HUES48 (cell line): ENCODE data around the gene ZFP36L2.
A peak's percentile ranks its signal among the peaks of the same experiment; 100 is the strongest.

ENCODE experiments used
- H3K27ac ChIP-seq: one replicate; pipeline ENCODE4 v1.7.0; 2013; ENCODE audit warnings: low read depth, low read length, inconsistent platforms
- H3K27me3 ChIP-seq: 2 replicates; pipeline ENCODE4 v1.6.1; 2013; ENCODE audit warnings: mild to moderate bottlenecking, low read length; ENCODE audit not compliant: control insufficient read depth, insufficient read depth
- H3K36me3 ChIP-seq: 2 replicates; pipeline ENCODE4 v1.6.1; 2013; ENCODE audit warnings: low read length; ENCODE audit not compliant: control insufficient read depth, insufficient read depth
- H3K4me1 ChIP-seq: 2 replicates; pipeline ENCODE4 v1.6.1; 2013; ENCODE audit warnings: mild to moderate bottlenecking, low read length; ENCODE audit not compliant: control insufficient read depth, insufficient read depth
- H3K4me3 ChIP-seq: 2 replicates; pipeline ENCODE4 v1.5.1; 2013; ENCODE audit warnings: mild to moderate bottlenecking, low read depth, low read length
- H3K9ac ChIP-seq: 2 replicates; pipeline ENCODE4 v1.6.1; 2013; ENCODE audit warnings: mild to moderate bottlenecking, low read depth, low read length, moderate library complexity
- H3K9me3 ChIP-seq: 2 replicates; pipeline ENCODE4 v1.6.1; 2013; ENCODE audit warnings: low read length; ENCODE audit not compliant: control insufficient read depth, insufficient read depth

Gene ZFP36L2

DNA sequence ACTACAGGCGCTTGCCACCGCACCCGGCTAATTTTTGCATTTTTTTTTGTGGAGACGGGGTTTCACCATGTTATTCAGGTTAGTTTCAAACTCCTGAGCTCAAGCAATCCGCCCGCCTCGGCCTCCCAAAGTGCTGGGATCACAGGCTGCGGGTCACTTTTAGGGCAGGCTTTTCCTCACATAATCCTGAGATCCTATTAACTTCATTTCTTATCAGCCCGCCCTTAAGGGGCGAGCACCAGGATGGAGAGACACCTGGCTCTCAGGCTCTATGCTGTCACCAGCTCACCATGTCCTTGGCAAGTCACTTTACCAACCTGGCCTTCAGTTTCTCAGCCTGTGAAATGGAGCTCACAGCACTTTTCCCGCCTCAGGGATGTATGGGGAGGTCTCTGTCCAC, 23.0 kb downstream of the ZFP36L2 start:
- H3K4me1 ChIP-seq = peaks cover 12% of the 10 kb centered on the region
- no peak overlapping the region for H3K9ac ChIP-seq
- H3K27ac ChIP-seq = no peak overlapping the region
- H3K27me3 ChIP-seq = no peaks in the 10 kb centered on the region
- no peaks in the 10 kb centered on the region for H3K9me3 ChIP-seq
- H3K36me3 ChIP-seq = no peaks in the 10 kb centered on the region
- H3K4me3 ChIP-seq = no peak overlapping the region

DNA sequence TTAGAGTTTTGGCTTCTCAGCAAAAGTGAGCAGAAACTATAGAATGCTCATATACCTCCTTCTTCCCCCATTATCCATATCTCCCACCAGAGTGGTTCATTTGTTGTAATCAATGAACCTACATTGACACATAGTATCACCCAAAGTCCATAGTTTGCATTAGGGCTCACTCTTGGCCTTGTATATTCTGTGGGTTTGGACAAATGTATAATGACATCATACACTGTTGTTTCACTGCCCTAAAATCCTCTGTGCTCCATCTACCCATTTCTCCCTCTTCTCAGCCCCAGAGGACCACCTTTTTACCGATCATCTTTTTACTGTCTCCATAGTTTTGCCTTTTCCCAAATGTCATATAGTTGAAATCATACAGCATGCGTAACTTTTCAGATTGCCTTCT, 24.1 kb downstream of the ZFP36L2 start:
- no peaks in the 10 kb centered on the region for H3K9me3 ChIP-seq
- no peak overlapping the region for H3K4me3 ChIP-seq
- no peak overlapping the region for H3K27ac ChIP-seq
- no peak overlapping the region for H3K9ac ChIP-seq
- no peaks in the 10 kb centered on the region for H3K27me3 ChIP-seq
- no peaks in the 10 kb centered on the region for H3K36me3 ChIP-seq
- peaks cover 9% of the 10 kb centered on the region for H3K4me1 ChIP-seq

DNA sequence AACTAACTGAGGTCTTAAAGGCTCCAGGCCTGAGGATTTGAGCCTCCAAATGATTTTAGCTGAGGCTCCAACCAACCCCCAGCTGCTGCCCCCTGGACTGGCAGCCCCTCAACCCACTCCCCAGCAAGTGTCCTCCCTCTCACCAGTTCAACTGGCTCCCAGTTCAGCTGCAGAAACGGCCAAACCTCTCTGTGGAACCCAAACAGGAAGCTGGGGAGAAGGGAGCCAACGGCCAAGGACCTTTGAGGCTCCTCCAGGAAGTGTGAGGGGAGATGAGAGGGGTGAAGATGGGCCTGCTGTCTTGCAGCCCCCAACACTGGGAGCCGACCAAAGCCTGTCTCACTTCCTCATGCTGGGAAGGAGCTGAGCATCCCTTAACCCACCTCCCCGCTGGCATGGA, 24.9 kb downstream of the ZFP36L2 start:
- no peak overlapping the region for H3K4me3 ChIP-seq

DNA sequence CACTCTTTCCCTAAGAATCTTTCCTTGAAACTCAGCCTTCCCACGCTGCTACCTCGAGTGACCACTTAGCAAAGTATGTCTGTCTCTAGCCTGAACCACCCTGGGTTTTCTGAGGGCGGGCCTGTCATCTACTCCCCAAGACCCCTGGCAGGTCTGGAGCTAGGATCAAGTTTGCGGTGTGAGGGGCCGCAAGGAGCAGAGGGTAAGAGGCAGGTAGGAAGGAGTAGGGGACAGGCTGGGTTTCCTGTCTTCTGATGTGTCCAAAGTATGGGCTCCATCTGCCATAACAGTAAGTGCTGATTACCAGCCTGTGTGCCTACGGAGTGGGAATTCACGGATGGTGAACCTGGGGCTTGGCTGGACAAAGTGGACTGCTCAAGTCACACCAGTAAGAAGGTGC, 25.4 kb downstream of the ZFP36L2 start:
- no peak overlapping the region for H3K27ac ChIP-seq
- no peak overlapping the region for H3K4me3 ChIP-seq
- H3K27me3 ChIP-seq = no peaks in the 10 kb centered on the region
- peaks cover 11% of the 10 kb centered on the region for H3K4me1 ChIP-seq
- no peaks in the 10 kb centered on the region for H3K36me3 ChIP-seq
- H3K9ac ChIP-seq = no peak overlapping the region
- no peaks in the 10 kb centered on the region for H3K9me3 ChIP-seq

More for the DNA sequence above, 24.9 kb downstream of the ZFP36L2 start:
- no peaks in the 10 kb centered on the region for H3K9me3 ChIP-seq
- H3K36me3 ChIP-seq = no peaks in the 10 kb centered on the region
- no peak overlapping the region for H3K27ac ChIP-seq
- H3K27me3 ChIP-seq = no peaks in the 10 kb centered on the region
- H3K9ac ChIP-seq = no peak overlapping the region
- H3K4me1 ChIP-seq = peaks cover 11% of the 10 kb centered on the region

DNA sequence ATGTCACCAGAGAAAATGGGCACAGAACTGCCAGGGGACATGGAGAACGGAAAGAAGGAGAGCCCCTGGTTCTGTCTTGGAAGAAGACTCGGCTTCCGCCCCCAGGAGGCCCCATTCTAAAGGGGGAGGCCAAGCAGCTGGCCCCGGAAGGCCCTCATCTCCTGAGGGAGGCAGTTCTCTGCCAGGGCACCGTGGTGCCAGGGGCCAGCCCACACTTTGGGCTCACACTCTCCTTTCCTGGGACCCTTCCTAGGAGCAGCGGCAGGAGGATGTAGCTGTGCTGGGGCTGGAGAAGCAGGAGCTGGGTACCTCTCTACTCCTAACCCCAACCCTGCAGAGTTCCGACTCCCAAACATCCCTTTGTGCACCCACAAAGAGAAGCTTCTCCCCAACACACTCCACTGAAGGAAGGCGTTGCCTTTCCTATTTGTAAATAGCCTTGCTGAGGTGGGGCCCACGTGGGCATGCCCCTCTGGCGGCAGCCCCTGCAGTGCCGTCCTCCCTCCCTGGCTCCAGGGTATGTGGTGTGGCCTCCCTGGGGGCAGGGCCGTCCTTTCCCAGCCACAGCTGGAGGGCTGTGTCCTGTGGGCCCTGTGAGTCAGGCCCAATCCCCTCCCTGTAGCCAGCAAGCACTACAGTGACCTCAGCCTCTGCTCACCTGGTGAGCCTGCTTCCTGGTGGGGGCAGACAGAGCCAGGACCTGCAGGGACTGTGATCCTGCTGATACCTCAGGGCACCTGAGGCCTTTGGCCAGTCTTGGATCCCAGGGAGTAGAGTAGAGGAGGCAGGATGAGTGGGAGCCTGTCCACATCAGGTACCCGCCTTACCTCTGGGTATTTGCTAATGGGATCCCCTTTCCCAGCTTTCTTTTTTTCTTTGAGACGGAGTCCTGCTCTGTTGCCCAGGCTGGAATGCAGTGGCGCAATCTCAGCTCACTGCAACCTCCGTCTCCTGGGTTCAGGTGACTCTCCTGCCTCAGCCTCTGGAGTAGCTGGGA, 26.6 kb downstream of the ZFP36L2 start:
- H3K27ac ChIP-seq = no peak overlapping the region
- H3K4me1 ChIP-seq = peaks cover 11% of the 10 kb centered on the region
- no peaks in the 10 kb centered on the region for H3K27me3 ChIP-seq
- H3K4me3 ChIP-seq = no peak overlapping the region
- H3K9me3 ChIP-seq = no peaks in the 10 kb centered on the region
- no peaks in the 10 kb centered on the region for H3K36me3 ChIP-seq
- H3K9ac ChIP-seq = no peak overlapping the region

DNA sequence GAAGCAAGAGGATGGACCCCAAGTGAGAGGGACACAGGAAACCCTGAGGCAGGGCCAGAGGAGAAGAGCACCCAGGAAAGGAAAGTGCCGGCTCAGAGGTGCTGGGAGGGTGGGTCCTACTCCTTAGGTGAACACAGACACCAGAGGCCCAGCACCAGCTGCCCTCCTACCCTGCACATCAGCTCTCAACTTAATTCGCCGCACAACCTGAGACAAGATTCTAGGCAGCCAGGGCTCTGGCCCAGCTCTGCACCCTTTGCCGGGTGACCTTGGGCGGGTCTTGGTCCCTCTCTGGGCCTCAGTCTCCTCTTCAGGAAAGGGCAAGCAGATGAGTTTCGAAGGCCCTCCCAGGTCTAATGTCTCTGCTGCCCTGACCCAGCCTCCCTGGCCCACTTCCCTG, 28.1 kb downstream of the ZFP36L2 start:
- Histone ChIP-seq H3K27ac (no peak overlapping the region), H3K4me1 (peaks cover 14% of the 10 kb centered on the region), H3K27me3 (no peaks in the 10 kb centered on the region), H3K4me3 (no peak overlapping the region), H3K9ac (no peak overlapping the region), H3K36me3 (no peaks in the 10 kb centered on the region), H3K9me3 (no peaks in the 10 kb centered on the region)

DNA sequence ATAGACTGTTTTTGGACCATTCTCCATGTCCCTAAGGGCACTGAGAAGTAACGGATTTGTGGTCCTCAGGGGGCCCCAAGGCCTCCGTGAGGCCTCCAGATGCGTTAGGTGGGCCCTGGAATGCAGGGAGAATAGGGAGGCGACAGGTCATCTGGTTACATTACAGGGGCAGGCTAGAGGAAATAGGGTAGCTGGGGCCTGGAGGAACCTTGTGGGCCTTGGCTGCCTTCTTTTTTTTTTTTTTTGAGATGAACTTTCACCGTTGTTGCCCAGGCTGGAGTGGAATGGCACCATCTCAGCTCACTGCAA, 28.9 kb downstream of the ZFP36L2 start:
- Histone ChIP-seq H3K36me3 (no peaks in the 10 kb centered on the region), H3K9ac (no peak overlapping the region), H3K4me1 (peaks cover 14% of the 10 kb centered on the region), H3K27ac (no peak overlapping the region), H3K4me3 (no peak overlapping the region), H3K27me3 (no peaks in the 10 kb centered on the region), H3K9me3 (no peaks in the 10 kb centered on the region)

DNA sequence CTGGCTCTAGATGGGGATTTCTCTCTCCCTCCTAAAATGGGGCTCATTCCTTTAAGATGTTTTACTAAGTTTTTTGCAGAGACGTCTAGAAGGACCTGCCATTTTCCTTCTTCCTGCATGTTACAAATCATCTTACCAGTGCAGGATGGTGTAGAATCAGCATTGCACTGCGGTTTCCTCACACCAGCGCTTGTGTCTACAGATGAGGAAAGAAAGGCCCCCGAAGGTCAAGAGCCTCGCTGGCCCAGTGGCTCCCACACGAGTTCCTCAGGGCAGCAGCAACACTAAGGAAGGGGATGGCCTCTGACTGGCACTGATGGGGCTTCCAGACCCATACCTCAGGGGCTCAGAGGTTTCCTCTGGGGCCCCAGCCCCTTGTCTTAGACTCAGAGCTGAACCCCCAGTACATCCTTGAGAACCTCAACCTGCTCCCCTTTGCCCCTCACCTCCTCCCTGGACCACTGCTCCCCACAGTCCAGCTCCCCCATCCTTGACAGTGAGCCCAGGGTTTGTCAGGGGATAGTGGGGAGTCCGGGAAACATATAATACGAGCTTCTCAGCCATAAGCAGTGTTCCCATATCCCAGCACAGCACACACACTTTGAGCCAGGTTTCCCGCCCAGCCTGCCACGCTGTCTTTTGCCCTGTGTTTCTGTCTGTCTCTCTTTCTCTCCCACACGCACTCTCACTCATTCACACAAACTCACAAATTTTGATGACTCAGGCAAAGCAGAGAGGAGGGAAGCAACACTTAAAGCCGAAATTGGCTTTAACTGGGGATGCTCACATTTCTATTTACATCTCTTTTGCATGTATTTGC, 29.4 kb downstream of the ZFP36L2 start:
- H3K4me3 ChIP-seq = no peak overlapping the region
- no peaks in the 10 kb centered on the region for H3K36me3 ChIP-seq
- peaks cover 14% of the 10 kb centered on the region for H3K4me1 ChIP-seq
- H3K9me3 ChIP-seq = no peaks in the 10 kb centered on the region
- no peak overlapping the region for H3K27ac ChIP-seq
- no peak overlapping the region; the same call in 1 of the 2 replicates for H3K9ac ChIP-seq
- no peaks in the 10 kb centered on the region for H3K27me3 ChIP-seq

DNA sequence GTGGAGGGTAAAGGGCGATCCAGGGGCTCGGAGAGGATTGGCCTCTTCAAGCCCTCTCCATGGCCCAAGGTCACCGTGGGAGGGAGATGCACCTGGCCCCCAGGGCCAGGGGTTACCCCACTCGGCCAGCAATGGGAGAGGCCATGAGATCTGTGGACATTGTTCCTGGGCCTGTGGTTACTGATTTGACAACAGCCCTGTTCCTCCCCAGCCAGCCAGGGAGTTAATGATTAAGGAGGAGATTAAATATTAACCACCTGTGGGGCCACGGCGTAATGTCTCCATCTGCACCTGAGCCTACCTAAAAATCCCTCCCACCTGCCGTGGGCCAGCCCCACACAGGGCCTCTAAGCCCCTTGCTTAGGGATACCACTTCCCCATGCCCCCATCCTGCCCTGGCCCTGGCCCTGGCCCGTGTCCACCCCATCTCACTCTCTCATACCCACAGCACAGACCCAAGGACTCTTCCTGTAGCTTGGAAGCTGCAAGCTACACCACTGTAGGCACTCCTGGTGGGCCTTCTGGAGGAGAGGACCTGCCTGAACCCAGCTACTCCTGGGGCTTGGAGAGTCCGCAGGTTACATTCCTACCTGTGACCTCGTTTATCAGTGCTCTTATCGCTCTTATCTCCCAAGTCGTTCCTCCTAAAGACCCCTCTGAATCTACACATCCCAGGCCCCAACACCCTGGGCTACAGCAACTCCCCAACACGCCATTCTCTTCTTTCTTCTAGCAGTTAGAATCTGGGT, 32.1 kb downstream of the ZFP36L2 start:
- H3K9ac ChIP-seq = no peak overlapping the region
- H3K4me1 ChIP-seq = peaks cover 7% of the 10 kb centered on the region; the same call in 1 of the 2 replicates

DNA sequence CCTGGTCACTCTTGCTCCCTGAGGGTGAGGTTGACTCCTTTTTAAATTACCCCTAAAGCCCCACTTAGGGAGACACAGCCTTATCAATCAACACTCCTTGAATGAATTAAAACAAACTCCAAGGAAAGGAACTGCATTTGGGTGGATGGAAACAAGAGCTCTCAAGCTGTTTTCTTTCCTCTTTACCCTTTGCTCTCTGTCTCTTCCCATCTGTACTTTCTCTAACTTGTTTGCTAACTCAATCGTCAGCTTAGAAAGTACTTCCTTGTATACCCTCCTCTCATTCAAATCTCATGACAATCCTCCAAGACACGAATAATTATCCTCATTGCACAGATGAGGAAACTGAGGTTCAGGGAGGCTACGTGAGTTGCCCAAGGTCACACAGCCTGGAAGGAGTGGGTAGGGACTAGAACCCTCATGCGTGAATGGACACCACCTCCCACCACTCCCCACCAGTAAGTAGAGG, 32.7 kb downstream of the ZFP36L2 start:
- Histone ChIP-seq H3K27me3 (no peaks in the 10 kb centered on the region), H3K4me3 (no peak overlapping the region), H3K36me3 (no peaks in the 10 kb centered on the region), H3K27ac (peak overlapping the region; percentile 55), H3K4me1 (peaks cover 7% of the 10 kb centered on the region; the same call in 1 of the 2 replicates), H3K9me3 (no peaks in the 10 kb centered on the region), H3K9ac (no peak overlapping the region)

More for the DNA sequence above, 32.1 kb downstream of the ZFP36L2 start:
- Histone ChIP-seq H3K27ac (peak overlapping the region; percentile 55), H3K9me3 (no peaks in the 10 kb centered on the region), H3K36me3 (no peaks in the 10 kb centered on the region), H3K27me3 (no peaks in the 10 kb centered on the region), H3K4me3 (no peak overlapping the region)
